ENCODE data around the gene ATP10A.

ATP10A gene

GRCh38 chr15:25695875-25696760, 167.0 kb downstream of the ATP10A start:
- no peak for DNase-seq

GRCh38 chr15:25694823-25695312, 168.3 kb downstream of the ATP10A start:
- DNase-seq = no peak

GRCh38 chr15:25694239-25694584, 168.9 kb downstream of the ATP10A start:
- DNase-seq = no peak

- peak; percentile 26 for DNase-seq
Observed at GRCh38 chr15:25693321-25694238, 169.5 kb downstream of the ATP10A start.

GRCh38 chr15:25691544-25692430, 171.3 kb downstream of the ATP10A start:
- DNase-seq = peak; percentile 56

- peak; percentile 85 for DNase-seq
Observed at GRCh38 chr15:25690673-25691543, 172.2 kb downstream of the ATP10A start.

GRCh38 chr15:25689592-25689991, 173.5 kb downstream of the ATP10A start:
- no peak for DNase-seq

GRCh38 chr15:25688166-25688565, 175.0 kb downstream of the ATP10A start:
- DNase-seq = no peak

GRCh38 chr15:25687689-25688088, 175.4 kb downstream of the ATP10A start:
- no peak for DNase-seq

GRCh38 chr15:25687276-25687675, 175.9 kb downstream of the ATP10A start:
- no peak for DNase-seq

GRCh38 chr15:25686780-25687179, 176.3 kb downstream of the ATP10A start:
- DNase-seq = no peak

- peak; percentile 91 for DNase-seq
Observed at GRCh38 chr15:25684521-25685431, 178.4 kb downstream of the ATP10A start.

- no peak for DNase-seq
Observed at GRCh38 chr15:25683911-25684310, 179.2 kb downstream of the ATP10A start.

- DNase-seq = no peak
Observed at GRCh38 chr15:25683415-25683814, 179.7 kb downstream of the ATP10A start.

GRCh38 chr15:25682340-25682739, 180.8 kb downstream of the ATP10A start:
- no peak for DNase-seq

GRCh38 chr15:25680686-25681025, 182.5 kb downstream of the ATP10A start:
- no peak for DNase-seq

GRCh38 chr15:25679964-25680685, 183.0 kb downstream of the ATP10A start:
- no peak for DNase-seq

GRCh38 chr15:25679492-25679891, 183.6 kb downstream of the ATP10A start:
- DNase-seq = no peak

GRCh38 chr15:25678500-25678855, 184.6 kb downstream of the ATP10A start:
- DNase-seq = no peak
